ENCODE measurements around the gene MYO9B.

MYO9B gene

GRCh38 chr19:17260842-17261325 is 185.3 kb downstream of the MYO9B start:
- peak; percentile 72 to 85 (median 85) for DNase-seq (ENCODE audit: low read depth in 3 of 3)

- DNase-seq (ENCODE audit: low read depth in 3 of 3): no peak
These were observed 187.0 kb downstream of the MYO9B start for GRCh38 chr19:17262557-17262956.

All from stimulated activated CD4-positive, alpha-beta T cell treated with anti-CD3 and anti-CD28 coated beads, TNF-alpha, amount 100 ng/mL, for 4 hours (primary cell).